Neural progenitor cell (in vitro differentiated cells): ENCODE data around the gene DDI1. TPM values are rescaled to one million over a fixed set of nuclear protein-coding genes. Genes with fewer than 3 reads are reported as not detected.

Experiments used
- DNase-seq: peaks from one replicate; pipeline ENCODE4 v3.0.0-alpha.2; 2016; ENCODE audit warnings: low spot score
- H2AFZ ChIP-seq: fragments of 200-600 bp; sonication (generic); replicated peaks from 2 replicates; pipeline ENCODE4 v1.6.1; 2016; ENCODE audit warnings: antibody characterized with exemption
- H3F3A ChIP-seq: fragments of 200-600 bp; sonication (generic); 2 replicates; pipeline ENCODE4 v1.6.1; 2016; ENCODE audit warnings: antibody characterized with exemption, low read depth
- H3K27ac ChIP-seq: fragments of 200-600 bp; sonication (generic); 2 replicates; pipeline ENCODE4 v1.5.1; 2016; ENCODE audit warnings: mild to moderate bottlenecking
- H3K27me3 ChIP-seq: fragments of 200-600 bp; sonication (generic); 2 replicates; pipeline ENCODE4 v1.6.1; 2016; ENCODE audit warnings: mild to moderate bottlenecking, moderate library complexity
- H3K36me3 ChIP-seq: fragments of 200-600 bp; sonication (generic); 2 replicates; pipeline ENCODE4 v1.5.1; 2016
- H3K4me1 ChIP-seq: fragments of 200-600 bp; sonication (generic); 2 replicates; pipeline ENCODE4 v1.6.1; 2016; ENCODE audit warnings: mixed run types
- H3K4me2 ChIP-seq: fragments of 200-600 bp; sonication (generic); 2 replicates; pipeline ENCODE4 v1.6.1; 2016
- H3K4me3 ChIP-seq: fragments of 200-600 bp; sonication (generic); 2 replicates; pipeline ENCODE4 v1.5.1; 2016
- H3K79me2 ChIP-seq: fragments of 200-600 bp; sonication (generic); 2 replicates; pipeline ENCODE4 v1.6.1; 2016; ENCODE audit warnings: low read depth
- H3K9ac ChIP-seq: fragments of 200-600 bp; sonication (generic); 2 replicates; pipeline ENCODE4 v1.6.1; 2016
- H3K9me3 ChIP-seq: fragments of 200-600 bp; sonication (generic); 2 replicates; pipeline ENCODE4 v1.5.1; 2016; ENCODE audit warnings: low read depth
- H4K20me1 ChIP-seq: fragments of 200-600 bp; sonication (generic); 2 replicates; pipeline ENCODE4 v1.6.1; 2016; ENCODE audit warnings: low read depth
- H3K27ac Mint-ChIP-seq: 3 replicates; pipeline ENCODE4 v1.8.0; 2021; ENCODE audit warnings: mixed read lengths
- H3K27me3 Mint-ChIP-seq: 2 replicates; pipeline ENCODE4 v1.8.0; 2022; ENCODE audit warnings: low read depth, mild to moderate bottlenecking, inconsistent platforms, moderate library complexity, mixed read lengths; ENCODE audit not compliant: insufficient read depth
- H3K36me3 Mint-ChIP-seq: 3 replicates; pipeline ENCODE4 v1.8.0; 2021; ENCODE audit warnings: mixed read lengths
- H3K4me1 Mint-ChIP-seq: 3 replicates; pipeline ENCODE4 v1.8.0; 2021; ENCODE audit warnings: mixed read lengths
- H3K4me3 Mint-ChIP-seq: 3 replicates; pipeline ENCODE4 v1.8.0; 2021; ENCODE audit warnings: mild to moderate bottlenecking, moderate library complexity, mixed read lengths
- H3K9me3 Mint-ChIP-seq: 3 replicates; pipeline ENCODE4 v1.8.0; 2020; ENCODE audit warnings: mixed read lengths
- CTCF ChIP-seq: fragments of 200-600 bp; sonication (generic); IDR thresholded peaks from 2 replicates; pipeline ENCODE4 v1.5.1; 2017; ENCODE audit warnings: antibody characterized with exemption, mild to moderate bottlenecking
- EZH2 ChIP-seq: fragments of 200-600 bp; sonication (generic); IDR thresholded peaks from 2 replicates; pipeline ENCODE4 v1.6.1; 2017; ENCODE audit warnings: antibody characterized with exemption, mild to moderate bottlenecking, moderate library complexity
- EZH2phosphoT487 ChIP-seq: fragments of 200-600 bp; sonication (generic); IDR thresholded peaks from 2 replicates; pipeline ENCODE4 v1.6.1; 2017; ENCODE audit warnings: antibody characterized with exemption
- total RNA-seq: library from RNA; depleted of rRNA; stranded (reverse); fragments of >200 nt; gene quantifications from 2 replicates; pipeline ENCODE4 v1.2.3, GENCODE V29; 2015; ENCODE audit warnings: low replicate concordance

Gene DDI1
- total RNA-seq, 1 donor from 2014 or later = not detected

- H3F3A ChIP-seq = no peaks in the 10 kb centered on the region
- TF ChIP-seq EZH2phosphoT487 (no peak), CTCF (no peak), EZH2 (no peak)
Measured at GRCh38 chr11:104067534-104067933, 31.1 kb downstream of the DDI1 start.

GRCh38 chr11:104073950-104074705, 37.7 kb downstream of the DDI1 start:
- Mint-ChIP-seq H3K4me3 (no peak overlapping the region), H3K27me3 (no peaks in the 10 kb centered on the region), H3K27ac (no peak overlapping the region), H3K4me1 (peaks cover 4% of the 10 kb centered on the region), H3K36me3 (no peaks in the 10 kb centered on the region), H3K9me3 (no peaks in the 10 kb centered on the region)
- Histone ChIP-seq H3K27ac (no peak overlapping the region), H3F3A (no peaks in the 10 kb centered on the region), H4K20me1 (no peaks in the 10 kb centered on the region), H3K79me2 (no peaks in the 10 kb centered on the region), H3K9ac (no peak overlapping the region), H3K27me3 (no peaks in the 10 kb centered on the region), H3K4me3 (no peak overlapping the region), H3K36me3 (no peaks in the 10 kb centered on the region), H3K4me1 (no peaks in the 10 kb centered on the region), H2AFZ (no peak overlapping the region), H3K4me2 (no peak overlapping the region), H3K9me3 (no peaks in the 10 kb centered on the region)
- TF ChIP-seq EZH2phosphoT487 = no peak
- TF ChIP-seq EZH2 = no peak
- TF ChIP-seq CTCF = no peak
- DNase-seq = no peak

More at GRCh38 chr11:104067534-104067933, 31.1 kb downstream of the DDI1 start:
- Histone ChIP-seq H3K36me3 (no peaks in the 10 kb centered on the region), H3K4me3 (no peak overlapping the region), H3K27ac (no peak overlapping the region), H3K9me3 (no peaks in the 10 kb centered on the region), H3K4me2 (no peak overlapping the region), H3K9ac (no peak overlapping the region), H4K20me1 (no peaks in the 10 kb centered on the region), H2AFZ (no peak overlapping the region), H3K4me1 (no peaks in the 10 kb centered on the region), H3K27me3 (no peaks in the 10 kb centered on the region), H3K79me2 (no peaks in the 10 kb centered on the region)
- no peaks in the 10 kb centered on the region for H3K36me3 Mint-ChIP-seq
- no peaks in the 10 kb centered on the region for H3K4me1 Mint-ChIP-seq
- no peaks in the 10 kb centered on the region for H3K9me3 Mint-ChIP-seq
- H3K27ac Mint-ChIP-seq = no peak overlapping the region
- H3K27me3 Mint-ChIP-seq = no peaks in the 10 kb centered on the region
- DNase-seq = no peak
- H3K4me3 Mint-ChIP-seq = no peak overlapping the region

GRCh38 chr11:104075091-104075490, 38.7 kb downstream of the DDI1 start:
- H3K36me3 ChIP-seq = no peaks in the 10 kb centered on the region
- no peak for DNase-seq
- H3K9me3 Mint-ChIP-seq = no peaks in the 10 kb centered on the region
- no peak overlapping the region for H3K27ac Mint-ChIP-seq
- no peak overlapping the region for H2AFZ ChIP-seq
- no peaks in the 10 kb centered on the region for H3K27me3 Mint-ChIP-seq
- no peaks in the 10 kb centered on the region for H4K20me1 ChIP-seq
- no peaks in the 10 kb centered on the region for H3F3A ChIP-seq
- no peak overlapping the region for H3K4me3 Mint-ChIP-seq
- no peaks in the 10 kb centered on the region for H3K79me2 ChIP-seq
- no peaks in the 10 kb centered on the region for H3K36me3 Mint-ChIP-seq
- H3K4me2 ChIP-seq = no peak overlapping the region
- no peak overlapping the region for H3K27ac ChIP-seq
- TF ChIP-seq CTCF = no peak
- no peak for TF ChIP-seq EZH2phosphoT487
- TF ChIP-seq EZH2 = no peak
- H3K4me3 ChIP-seq = no peak overlapping the region
- H3K4me1 Mint-ChIP-seq = peaks cover 4% of the 10 kb centered on the region
- H3K9me3 ChIP-seq = no peaks in the 10 kb centered on the region
- H3K9ac ChIP-seq = no peak overlapping the region
- no peaks in the 10 kb centered on the region for H3K4me1 ChIP-seq
- no peaks in the 10 kb centered on the region for H3K27me3 ChIP-seq
